B cell (primary cell): Measurements from ENCODE around the gene SMCO2. TPM values are rescaled to one million over a fixed set of nuclear protein-coding genes. Genes with fewer than 3 reads are reported as not detected.

Experiments used
- ATAC-seq: fragments of 200-7000 bp; cut with Tn5 transposase; one replicate; pipeline ENCODE4 v1.10.0; 2021; ENCODE audit warnings: low read depth, mild to moderate bottlenecking, moderate number of reproducible peaks, moderate library complexity
- CTCF ChIA-PET: fragments of 350-600 bp; sonication (Branson Sonifier 250); formaldehyde crosslinking; loops from one replicate; lab custom pipeline; 2021; ENCODE audit warnings: antibody characterized with exemption, inconsistent platforms; lab: Charles Lee
- POLR2A ChIA-PET: fragments of 350-600 bp; sonication (Branson Sonifier 250); formaldehyde crosslinking; loops from one replicate; lab custom pipeline; 2021; ENCODE audit warnings: antibody characterized with exemption; lab: Charles Lee
- DNase-seq: peaks from one replicate; pipeline ENCODE4 v3.0.0; 2013
- H2AFZ ChIP-seq: 2 replicates; pipeline ENCODE4 v1.6.1; 2012; ENCODE audit warnings: mild to moderate bottlenecking, low read depth, low read length; ENCODE audit not compliant: insufficient read depth, poor library complexity, severe bottlenecking
- H3K27ac ChIP-seq, 2 donors: 1 replicate in 1 of 2; 2 replicates in 1 of 2; pipeline ENCODE4 v1.5.1; 2012 to 2013; ENCODE audit warnings: low read length in 2 of 2, mild to moderate bottlenecking in 2 of 2, moderate library complexity in 1 of 2
- H3K27me3 ChIP-seq, 4 experiments: fragments of 200-600 bp in 1 of 4; sonication (generic) in 1 of 4; replicated peaks in 1 of 4; 1 replicate in 2 of 4; 2 replicates in 2 of 4; pipeline versions ENCODE4 v1.6.1 to v1.7.0; 2013 to 2016; ENCODE audit warnings: low read length in 3 of 4, mild to moderate bottlenecking in 2 of 4, mixed read lengths in 1 of 4, moderate library complexity in 1 of 4; ENCODE audit not compliant: insufficient read depth in 4 of 4, control insufficient read depth in 3 of 4; ENCODE audit errors: control extremely low read depth in 1 of 4
- H3K36me3 ChIP-seq, 2 experiments: replicated peaks in 1 of 2; 1 replicate in 1 of 2; 2 replicates in 1 of 2; pipeline versions ENCODE4 v1.6.1 to v1.7.1; 2013; ENCODE audit warnings: low read length in 1 of 2; ENCODE audit not compliant: insufficient read depth in 2 of 2, control insufficient read depth in 1 of 2; ENCODE audit errors: control extremely low read depth in 1 of 2, extremely low read depth in 1 of 2
- H3K4me1 ChIP-seq, 2 donors: fragments of 200-600 bp in 1 of 2; sonication (generic) in 1 of 2; 1 replicate in 1 of 2; 2 replicates in 1 of 2; pipeline versions ENCODE4 v1.5.1 to v1.6.1; 2013 to 2017; ENCODE audit warnings: low read length in 2 of 2; ENCODE audit not compliant: control insufficient read depth in 2 of 2, insufficient read depth in 2 of 2
- H3K4me2 ChIP-seq: replicated peaks from 2 replicates; pipeline ENCODE3; 2012; ENCODE audit warnings: mild to moderate bottlenecking, low read depth, low read length; ENCODE audit not compliant: poor library complexity, severe bottlenecking
- H3K4me3 ChIP-seq, 5 experiments: fragments of 200-600 bp in 1 of 5; sonication (generic) in 1 of 5; 1 replicate in 3 of 5; 2 replicates in 2 of 5; pipeline versions ENCODE4 v1.5.1 to v1.7.0; 2011 to 2016; ENCODE audit warnings: low read length in 4 of 5, mild to moderate bottlenecking in 4 of 5, low read depth in 2 of 5, control low read depth in 1 of 5, moderate library complexity in 1 of 5; ENCODE audit not compliant: insufficient read depth in 1 of 5; ENCODE audit errors: control extremely low read depth in 1 of 5, extremely low read depth in 1 of 5
- H3K79me2 ChIP-seq: fragments of 200-600 bp; sonication (generic); one replicate; pipeline ENCODE4 v1.6.0; 2016; ENCODE audit warnings: low read length; ENCODE audit not compliant: control insufficient read depth, insufficient read depth
- H3K9ac ChIP-seq: fragments of 200-600 bp; sonication (generic); 2 replicates; pipeline ENCODE4 v1.6.1; 2017; ENCODE audit warnings: mild to moderate bottlenecking, low read length, moderate library complexity
- H3K9me3 ChIP-seq, 3 donors: one replicate each; pipeline versions ENCODE4 v1.6.1 to v1.7.1; 2013; ENCODE audit warnings: low read length in 2 of 3; ENCODE audit not compliant: control insufficient read depth in 2 of 3, insufficient read depth in 1 of 3; ENCODE audit errors: control extremely low read depth in 1 of 3
- H4K20me1 ChIP-seq: 2 replicates; pipeline ENCODE4 v1.6.0; 2012; ENCODE audit warnings: mild to moderate bottlenecking, low read length; ENCODE audit not compliant: insufficient read depth, control insufficient read depth, poor library complexity, severe bottlenecking
- H3K27ac Mint-ChIP-seq: one replicate; pipeline ENCODE4 v1.8.0; 2021; ENCODE audit warnings: mixed read lengths
- H3K27me3 Mint-ChIP-seq: one replicate; pipeline ENCODE4 v1.8.0; 2021; ENCODE audit warnings: mixed read lengths
- H3K4me1 Mint-ChIP-seq: one replicate; pipeline ENCODE4 v1.8.0; 2021; ENCODE audit warnings: mixed read lengths
- H3K4me3 Mint-ChIP-seq: one replicate; pipeline ENCODE4 v1.8.0; 2021; ENCODE audit warnings: mixed read lengths
- H3K9me3 Mint-ChIP-seq: one replicate; pipeline ENCODE4 v1.8.0; 2022; ENCODE audit warnings: mixed read lengths; ENCODE audit not compliant: insufficient read depth
- EZH2 ChIP-seq: IDR thresholded peaks from 2 replicates; pipeline ENCODE4 v1.6.1; 2012; ENCODE audit warnings: borderline replicate concordance, low read depth, mild to moderate bottlenecking, moderate library complexity, low read length; ENCODE audit not compliant: insufficient read depth, poor library complexity, severe bottlenecking
- intact Hi-C: fragments of 100-400 bp; cut with micrococcal nuclease; formaldehyde crosslinking; loops from one replicate; pipeline ENCODE4 v1.10.0; 2022
- polyA plus RNA-seq: library from polyadenylated mRNA; depleted of rRNA; stranded (reverse); fragments of >200 nt; gene quantifications from 2 replicates; pipeline ENCODE4 v1.2.3, GENCODE V29; 2012
- total RNA-seq, 2 donors: library from RNA; stranded (reverse); fragments of 120-200 nt in 1 of 2; gene quantifications; 1 replicate in 1 of 2; 2 replicates in 1 of 2; pipeline versions ENCODE4 v1.2.3 to v1.2.4, GENCODE V29; 2013 to 2022
- TF ChIP-seq, protein P1 (sequence below): fragments of 200-600 bp; IDR thresholded peaks from one replicate; pipeline ENCODE4 v1.8.0; 2022; ENCODE audit warnings: antibody characterized with exemption, mild to moderate bottlenecking

SMCO2 gene
- total and polyA plus RNA-seq, 2 donors (not counting 1 experiment from before 2014, with no cell fraction given): 0.15 TPM; not detected in 1

DNA sequence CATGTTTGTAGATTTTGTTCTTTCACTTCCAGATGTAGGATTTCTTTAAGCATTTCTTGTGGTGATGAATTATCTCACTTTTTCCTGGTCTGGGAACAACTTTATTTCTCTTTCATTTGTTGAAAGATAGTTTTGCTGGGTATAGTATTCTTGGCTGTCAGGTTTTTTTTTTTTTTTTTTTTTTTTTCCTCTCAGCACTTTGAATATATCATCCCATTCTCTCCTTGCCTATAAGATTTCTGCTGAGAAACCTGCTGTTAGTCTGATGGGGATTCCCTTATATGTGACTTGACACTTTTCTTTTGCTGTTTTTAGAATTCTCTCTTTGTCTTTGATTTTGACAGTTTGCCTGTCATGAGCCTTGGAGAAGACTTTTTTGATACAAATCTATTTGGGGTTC is 30.5 kb downstream of the SMCO2 start:
- H3K27me3 ChIP-seq: no peaks in the 10 kb centered on the region
- Mint-ChIP-seq H3K4me1 (no peaks in the 10 kb centered on the region), H3K27ac (no peak overlapping the region), H3K27me3 (peaks cover 3% of the 10 kb centered on the region), H3K9me3 (peaks cover 19% of the 10 kb centered on the region), H3K4me3 (no peak overlapping the region)
- POLR2A ChIA-PET: no interaction called here
- no peaks in the 10 kb centered on the region for H3K79me2 ChIP-seq
- no peak overlapping the region for H2AFZ ChIP-seq
- CTCF ChIA-PET: no interaction called here
- no peak for DNase-seq
- no peak for ATAC-seq
- H3K36me3 ChIP-seq: no peaks in the 10 kb centered on the region
- H3K9ac ChIP-seq: no peak overlapping the region
- no peak overlapping the region for H3K27ac ChIP-seq
- TF ChIP-seq, protein P1, sequence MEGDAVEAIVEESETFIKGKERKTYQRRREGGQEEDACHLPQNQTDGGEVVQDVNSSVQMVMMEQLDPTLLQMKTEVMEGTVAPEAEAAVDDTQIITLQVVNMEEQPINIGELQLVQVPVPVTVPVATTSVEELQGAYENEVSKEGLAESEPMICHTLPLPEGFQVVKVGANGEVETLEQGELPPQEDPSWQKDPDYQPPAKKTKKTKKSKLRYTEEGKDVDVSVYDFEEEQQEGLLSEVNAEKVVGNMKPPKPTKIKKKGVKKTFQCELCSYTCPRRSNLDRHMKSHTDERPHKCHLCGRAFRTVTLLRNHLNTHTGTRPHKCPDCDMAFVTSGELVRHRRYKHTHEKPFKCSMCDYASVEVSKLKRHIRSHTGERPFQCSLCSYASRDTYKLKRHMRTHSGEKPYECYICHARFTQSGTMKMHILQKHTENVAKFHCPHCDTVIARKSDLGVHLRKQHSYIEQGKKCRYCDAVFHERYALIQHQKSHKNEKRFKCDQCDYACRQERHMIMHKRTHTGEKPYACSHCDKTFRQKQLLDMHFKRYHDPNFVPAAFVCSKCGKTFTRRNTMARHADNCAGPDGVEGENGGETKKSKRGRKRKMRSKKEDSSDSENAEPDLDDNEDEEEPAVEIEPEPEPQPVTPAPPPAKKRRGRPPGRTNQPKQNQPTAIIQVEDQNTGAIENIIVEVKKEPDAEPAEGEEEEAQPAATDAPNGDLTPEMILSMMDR: no peak
- TF ChIP-seq EZH2: no peak
- H3K4me1 ChIP-seq: no peaks in the 10 kb centered on the region
- H3K9me3 ChIP-seq: peaks cover 5 to 26% (median 19%) of the 10 kb centered on the region in 3 donors
- H4K20me1 ChIP-seq: no peaks in the 10 kb centered on the region
- intact Hi-C loops: no loop called here
- H3K4me2 ChIP-seq: no peak overlapping the region
- H3K4me3 ChIP-seq: no peak overlapping the region

DNA sequence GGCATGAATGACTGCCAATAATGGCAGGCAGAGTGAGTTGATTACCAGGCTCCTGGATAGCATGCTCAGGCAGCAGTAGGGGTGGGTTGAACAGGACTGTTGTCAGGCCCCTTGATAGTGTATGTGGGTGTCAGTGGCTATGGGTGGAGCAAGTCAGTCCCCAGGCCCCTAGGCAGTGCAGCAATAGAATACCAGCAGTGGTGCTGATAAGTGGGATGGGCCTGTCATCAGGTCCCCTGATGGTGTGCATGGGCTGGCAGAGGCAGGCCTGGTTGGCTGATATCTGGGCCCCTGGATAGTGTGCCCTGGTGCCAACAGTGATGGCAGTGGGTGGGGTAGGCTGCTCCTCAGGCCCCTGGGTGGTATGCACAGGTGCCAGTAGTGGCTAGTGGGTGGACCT is 32.4 kb downstream of the SMCO2 start:
- ATAC-seq (no peak), DNase-seq (no peak)
- POLR2A ChIA-PET: no interaction called here
- Histone ChIP-seq H3K27ac (no peak overlapping the region), H3K9me3 (peaks cover 5 to 26% (median 19%) of the 10 kb centered on the region in 3 donors), H3K36me3 (no peaks in the 10 kb centered on the region), H3K9ac (no peak overlapping the region), H3K27me3 (no peaks in the 10 kb centered on the region), H3K4me1 (no peaks in the 10 kb centered on the region), H3K79me2 (no peaks in the 10 kb centered on the region), H2AFZ (no peak overlapping the region), H3K4me3 (no peak overlapping the region), H3K4me2 (no peak overlapping the region), H4K20me1 (no peaks in the 10 kb centered on the region)
- no peaks in the 10 kb centered on the region for H3K4me1 Mint-ChIP-seq
- no peak overlapping the region for H3K4me3 Mint-ChIP-seq
- TF ChIP-seq EZH2: no peak
- TF ChIP-seq, protein P1: no peak
- intact Hi-C loops: no loop called here
- no peak overlapping the region for H3K27ac Mint-ChIP-seq
- H3K27me3 Mint-ChIP-seq: no peaks in the 10 kb centered on the region
- peaks cover 19% of the 10 kb centered on the region for H3K9me3 Mint-ChIP-seq
- CTCF ChIA-PET: no interaction called here
